ENCODE results near the gene GNG7. TPM values are rescaled to one million over a fixed set of nuclear protein-coding genes. Genes with fewer than 3 reads are reported as not detected.
"Not testable (repeated sequence)": the region's sequence is repeated elsewhere in the genome, so short reads cannot be mapped to it uniquely, and the experiment has no call there.

The GNG7 gene
- total RNA-seq, 2 experiments from 2014 or later, result 0.29 to 0.34 TPM

- ChIA-PET CTCF (interaction anchor here (0.6 kb wide), 1 partner anchor 288 kb away, joined by 3 read pairs; the partner anchor contains the start of gene TIMM13), POLR2A (no interaction called here)
These were observed 13.2 kb upstream of the GNG7 start for GRCh38 chr19:2715470-2716274.

DNA sequence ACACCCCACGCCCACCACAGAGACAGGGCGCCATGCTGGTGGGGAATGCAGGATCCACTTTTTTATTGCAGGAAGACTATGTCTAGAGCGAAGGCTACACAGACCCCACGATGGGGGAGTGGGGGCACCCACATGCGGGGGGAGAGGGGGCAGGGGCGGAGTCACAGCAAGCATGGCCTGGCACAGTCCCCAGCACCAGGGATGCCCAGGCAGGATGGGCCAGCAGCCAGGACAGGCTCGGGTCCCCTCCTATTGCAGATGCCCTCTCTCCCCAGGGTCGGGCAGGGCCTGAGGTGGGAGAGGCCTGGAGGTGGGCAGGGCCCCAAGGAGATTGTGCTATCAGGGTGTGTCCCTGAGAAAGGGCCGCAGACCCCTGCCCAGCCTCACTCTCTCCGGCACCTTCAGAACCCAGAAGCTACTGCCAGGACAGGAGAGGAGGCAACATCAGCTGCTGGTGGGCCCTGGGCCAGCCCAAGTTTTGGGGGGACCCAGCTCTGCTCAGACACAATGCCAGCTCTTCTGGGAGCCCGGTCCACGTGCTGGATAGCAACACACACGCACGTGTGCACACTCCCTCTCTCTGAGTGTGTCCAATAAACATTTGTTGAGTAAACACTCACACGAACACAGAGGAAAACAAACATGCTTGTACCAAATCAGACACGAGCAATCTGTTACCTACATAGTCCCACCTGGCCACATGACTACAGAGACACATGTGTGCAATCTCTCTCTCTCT is 12.2 kb upstream of the GNG7 start:
- POLR2A ChIA-PET, result no interaction called here

DNA sequence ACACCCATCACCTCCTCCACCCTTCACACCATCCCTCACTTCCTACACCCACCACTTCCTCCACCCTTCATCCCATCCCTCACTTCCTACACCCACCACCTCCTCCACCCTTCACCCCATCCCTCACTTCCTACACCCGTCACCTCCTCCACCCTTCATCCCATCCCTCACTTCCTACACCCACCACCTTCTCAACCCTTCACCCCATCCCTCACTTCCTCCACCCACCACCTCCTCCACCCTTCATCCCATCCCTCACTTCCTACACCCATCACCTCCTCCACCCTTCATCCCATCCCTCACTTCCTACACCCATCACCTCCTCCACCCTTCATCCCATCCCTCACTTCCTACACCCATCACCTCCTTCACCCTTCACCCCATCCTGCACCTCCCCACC is 11.6 kb upstream of the GNG7 start:
- CTCF ChIA-PET, result not testable (repeated sequence)

More for the DNA sequence above, 12.2 kb upstream of the GNG7 start:
- CTCF ChIA-PET, result interaction anchor here (0.6 kb wide), 1 partner anchor 287 kb away, joined by 3 read pairs; the partner anchor contains the start of gene TIMM13

DNA sequence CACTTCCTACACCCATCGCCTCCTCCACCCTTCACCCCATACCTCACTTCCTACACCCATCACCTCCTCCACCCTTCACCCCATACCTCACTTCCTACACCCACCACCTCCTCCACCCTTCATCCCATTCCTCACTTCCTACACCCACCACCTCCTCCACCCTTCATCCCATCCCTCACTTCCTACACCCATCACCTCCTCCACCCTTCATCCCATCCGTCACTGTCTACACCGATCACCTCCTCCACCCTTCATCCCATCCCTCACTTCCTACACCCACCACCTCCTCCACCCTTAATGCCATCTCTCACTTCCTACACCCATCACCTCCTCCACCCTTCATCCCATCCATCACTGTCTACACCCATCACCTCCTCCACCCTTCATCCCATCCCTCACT is 10.7 kb upstream of the GNG7 start:
- POLR2A ChIA-PET, CTCF ChIA-PET: not testable (repeated sequence)

More for the DNA sequence above, 11.6 kb upstream of the GNG7 start:
- POLR2A ChIA-PET, result not testable (repeated sequence)

DNA sequence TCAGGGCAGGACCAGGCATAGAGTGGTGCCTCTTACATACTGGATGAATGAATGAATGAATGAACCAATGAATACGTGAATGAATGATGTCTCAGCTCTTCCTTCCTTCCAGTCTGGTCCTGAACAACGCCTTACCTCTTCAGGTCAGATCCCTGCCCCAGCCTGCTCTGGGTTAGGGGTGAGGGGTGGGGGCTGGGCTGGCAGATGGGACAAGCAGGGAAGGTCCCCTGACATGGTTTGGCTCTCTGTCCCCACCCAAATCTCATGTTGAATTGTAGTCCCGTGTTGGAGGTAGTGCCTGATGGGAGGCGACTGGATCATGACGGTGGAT is 9.3 kb upstream of the GNG7 start:
- CTCF ChIA-PET, result no interaction called here
- POLR2A ChIA-PET, result no interaction called here

DNA sequence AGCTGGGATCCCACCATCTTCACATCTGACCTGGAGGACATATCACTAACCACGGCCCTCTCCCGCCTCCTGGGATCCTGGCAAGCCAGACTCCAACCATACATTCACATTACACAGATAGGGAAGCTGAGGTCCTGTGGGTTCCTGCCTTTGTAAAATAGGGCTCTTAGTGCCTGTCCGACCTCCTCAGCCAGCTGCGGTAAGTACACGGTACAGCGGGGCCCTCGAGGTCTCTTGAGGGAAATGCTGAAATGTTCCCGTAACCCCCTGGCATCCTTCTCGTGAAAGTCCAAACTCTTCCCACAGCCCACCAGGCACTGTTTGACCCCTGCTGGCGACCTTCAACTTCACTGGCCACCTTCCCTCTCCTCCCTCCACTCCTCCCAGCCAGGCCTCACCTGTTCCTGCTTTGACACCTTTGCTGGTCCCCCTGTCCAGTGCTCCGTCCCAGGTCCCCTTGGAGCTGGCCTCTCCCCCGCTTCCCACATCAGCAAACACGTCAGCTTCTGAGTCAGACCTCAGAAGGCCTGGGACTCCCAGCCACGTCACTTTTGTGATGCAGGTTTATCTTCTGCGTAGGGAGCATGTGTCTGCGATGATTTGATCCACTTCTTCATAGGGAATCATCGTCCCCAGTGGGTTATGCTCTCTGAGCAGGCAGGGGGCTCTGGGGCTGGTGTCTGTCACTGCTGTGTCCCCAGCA is 8.8 kb upstream of the GNG7 start:
- CTCF ChIA-PET, result no interaction called here
- POLR2A ChIA-PET, result no interaction called here

- ChIA-PET POLR2A (no interaction called here), CTCF (no interaction called here)
These were observed 3.8 kb upstream of the GNG7 start for GRCh38 chr19:2706251-2706650.

DNA sequence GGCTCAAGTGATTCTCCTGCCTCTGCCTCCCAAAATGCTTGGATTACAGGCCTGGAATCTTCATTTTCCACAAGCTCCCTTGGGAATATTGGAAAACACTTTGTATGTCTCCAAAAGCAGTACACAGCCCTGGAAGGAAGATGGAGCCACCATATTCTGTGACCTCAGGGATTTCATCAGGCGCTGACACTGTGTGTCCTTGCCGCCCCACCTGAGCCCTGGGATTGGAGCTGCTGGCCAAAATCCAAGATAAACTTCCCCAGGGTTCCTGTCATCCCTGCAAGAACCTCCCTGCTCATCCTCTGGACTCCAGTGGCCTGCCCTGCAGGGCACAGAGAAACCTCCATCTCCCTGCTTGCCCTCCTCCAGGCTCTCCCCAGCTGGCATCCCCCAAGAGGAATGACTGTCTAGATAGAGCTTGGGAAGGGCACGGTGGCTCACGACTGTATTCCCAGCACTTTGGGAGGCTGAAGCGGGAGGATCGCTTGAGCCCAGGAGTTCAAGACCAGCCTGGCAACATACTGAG is 1.3 kb upstream of the GNG7 start:
- CTCF ChIA-PET, result interaction anchor here (0.6 to 1.5 kb wide), 2 partner anchors 41 to 259 kb away, joined by 3 to 4 read pairs; no protein-coding TSS in a partner anchor
- POLR2A ChIA-PET, result interaction anchor here (0.5 kb wide), 1 partner anchor 651 kb away, joined by 4 read pairs; no protein-coding TSS in a partner anchor

DNA sequence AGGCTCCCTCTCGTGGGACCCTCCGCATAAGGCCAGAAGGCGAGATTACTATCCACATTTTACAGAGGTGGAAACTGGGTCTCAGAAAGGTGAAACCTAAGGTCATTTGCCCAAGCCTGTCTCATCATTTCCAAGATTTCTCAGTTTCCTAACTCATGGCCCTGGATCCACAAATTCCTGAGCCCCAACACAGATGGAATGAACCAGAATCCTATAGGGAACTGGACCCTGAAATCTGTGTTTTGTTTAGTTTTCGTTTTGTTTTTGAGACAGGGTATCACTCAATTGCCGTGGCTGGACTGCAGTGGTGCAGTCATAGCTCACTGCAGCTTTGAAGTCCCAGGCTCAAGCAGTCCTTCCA is 563 bp upstream of the GNG7 start:
- CTCF ChIA-PET, result interaction anchor here (0.6 to 1.5 kb wide), 2 partner anchors 41 to 260 kb away, joined by 3 to 4 read pairs; no protein-coding TSS in a partner anchor

GRCh38 chr19:2701361-2702169 is 929 bp downstream of the GNG7 start:
- ChIA-PET POLR2A (no interaction called here), CTCF (interaction anchor here (0.5 to 1.2 kb wide), 2 partner anchors 53 to 242 kb away, joined by 6 to 7 read pairs; no protein-coding TSS in a partner anchor)

More for the DNA sequence above, 563 bp upstream of the GNG7 start:
- POLR2A ChIA-PET, result interaction anchor here (0.5 kb wide), 1 partner anchor 650 kb away, joined by 4 read pairs; no protein-coding TSS in a partner anchor

GRCh38 chr19:2700660-2701360 is 1.7 kb downstream of the GNG7 start:
- ChIA-PET POLR2A (no interaction called here), CTCF (interaction anchor here (0.5 to 1.2 kb wide), 3 partner anchors 52 to 242 kb away, joined by 3 to 7 read pairs (median 6); no protein-coding TSS in a partner anchor)

DNA sequence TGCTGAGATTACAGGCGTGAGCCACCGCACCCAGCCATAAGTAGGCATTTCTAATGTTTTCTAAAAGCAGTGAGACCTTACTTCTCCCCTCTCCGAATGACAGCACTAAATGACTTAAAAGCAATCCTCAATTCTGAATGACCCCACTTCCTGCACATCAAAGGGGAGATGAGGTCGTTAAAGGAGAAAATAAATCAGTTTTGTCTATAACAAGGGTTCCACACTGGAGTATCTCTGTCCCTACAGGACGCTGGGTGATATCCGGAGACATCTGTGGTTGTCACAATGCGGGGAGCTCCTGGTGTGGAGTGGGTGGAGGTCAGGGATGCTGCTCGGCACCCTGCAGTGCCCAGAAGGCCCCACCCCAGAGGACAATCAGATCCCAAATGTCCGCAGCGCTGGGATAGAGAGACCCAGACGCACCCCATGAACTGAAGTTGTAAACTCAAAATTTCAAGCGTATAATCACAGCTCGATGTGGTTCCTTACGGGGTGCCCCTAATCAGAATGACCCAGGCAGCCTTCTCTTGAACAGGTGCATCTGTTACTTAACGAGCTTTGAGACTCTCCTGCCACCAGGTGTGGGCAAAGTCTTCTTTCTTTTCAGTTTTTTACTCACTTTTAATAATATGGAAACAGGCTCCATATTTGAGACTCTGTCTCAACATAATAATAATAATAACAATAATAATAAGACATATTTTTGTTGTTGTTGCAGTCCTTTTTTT is 2.9 kb downstream of the GNG7 start:
- ChIA-PET CTCF (interaction anchor here (0.7 to 0.8 kb wide), 2 partner anchors 50 to 51 kb away, joined by 3 read pairs; no protein-coding TSS in a partner anchor), POLR2A (no interaction called here)

DNA sequence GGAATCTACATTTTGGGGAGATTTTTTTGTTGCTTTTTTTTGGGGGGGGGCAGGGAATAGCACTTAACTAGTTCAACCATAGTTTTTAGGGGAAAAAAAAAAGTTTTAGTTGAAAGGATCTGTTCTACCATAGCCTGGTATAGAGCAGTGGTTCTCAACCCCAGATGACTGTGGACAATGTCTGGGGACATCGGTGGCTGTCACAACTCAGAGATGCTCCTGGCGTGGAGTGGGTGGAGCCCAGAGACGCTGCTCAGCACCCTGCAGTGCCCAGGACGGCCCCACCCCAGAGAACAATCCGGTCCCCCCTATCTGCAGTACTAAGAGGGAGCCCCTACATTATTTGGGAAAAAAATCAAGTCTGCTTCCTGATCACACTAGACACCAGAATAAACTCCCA is 8.3 kb downstream of the GNG7 start:
- CTCF ChIA-PET, result no interaction called here
- POLR2A ChIA-PET, result no interaction called here

GRCh38 chr19:2693492-2694160 is 8.9 kb downstream of the GNG7 start:
- ChIA-PET CTCF (no interaction called here), POLR2A (no interaction called here)

DNA sequence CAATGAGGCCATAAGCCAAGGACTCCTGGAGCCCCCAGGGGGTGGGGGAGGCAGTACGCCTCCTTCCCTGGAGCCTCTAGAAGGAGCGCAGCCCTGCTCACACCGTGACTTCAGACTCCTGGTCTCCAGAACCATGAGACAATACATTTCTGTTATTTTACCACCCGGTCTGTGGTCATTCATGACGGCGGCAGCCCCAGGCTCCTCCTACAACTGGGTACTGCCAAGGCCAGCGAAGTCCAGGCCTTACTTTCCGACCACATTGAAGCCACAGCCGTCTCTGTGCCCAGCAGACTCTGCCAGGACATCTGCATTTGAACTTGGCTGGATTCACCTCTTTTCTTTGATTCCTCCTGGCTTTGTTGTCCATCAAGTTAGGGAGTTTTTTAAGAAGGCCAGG is 10.5 kb downstream of the GNG7 start:
- CTCF ChIA-PET, result interaction anchor here (0.7 kb wide), 1 partner anchor 174 kb away, joined by 4 read pairs; no protein-coding TSS in a partner anchor
- POLR2A ChIA-PET, result no interaction called here

DNA sequence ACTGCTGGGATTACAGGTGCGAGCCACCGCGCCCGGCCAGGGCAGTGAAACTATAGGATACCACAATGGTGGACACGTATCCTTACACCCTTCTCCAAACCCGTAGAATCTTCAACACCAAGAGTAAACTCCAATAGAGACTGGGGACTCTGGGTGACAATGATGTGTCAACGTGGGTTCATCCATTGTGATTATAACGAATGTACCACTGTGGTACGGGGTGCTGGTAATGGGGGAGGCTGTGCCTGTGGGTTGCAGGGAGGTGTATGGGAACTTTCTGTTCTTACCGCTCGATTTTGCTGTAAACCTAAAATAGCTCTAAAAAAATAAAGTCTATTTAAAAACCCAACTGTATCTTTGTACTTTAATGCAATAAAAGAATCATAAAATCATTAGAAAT is 11.6 kb downstream of the GNG7 start:
- CTCF ChIA-PET, result no interaction called here
- POLR2A ChIA-PET, result no interaction called here

DNA sequence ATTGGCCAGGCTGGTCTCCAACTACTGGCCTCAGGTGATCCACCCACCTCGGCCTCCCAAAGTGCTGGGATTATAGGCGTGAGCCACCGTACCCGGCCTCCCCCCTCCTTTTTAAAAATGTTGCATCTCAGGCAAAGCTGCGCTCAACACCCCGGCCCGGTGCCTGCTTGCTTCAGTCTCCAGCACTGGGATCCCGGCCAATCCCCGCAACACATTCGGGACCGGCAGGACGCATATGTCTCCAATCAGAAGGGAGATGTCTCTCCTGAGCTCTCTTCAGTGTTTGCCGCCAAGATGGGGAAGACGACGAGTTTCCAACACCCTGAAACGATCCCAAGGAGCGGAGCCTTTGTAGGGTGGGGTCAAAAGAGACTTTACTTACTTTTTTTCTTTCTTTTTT is 16.1 kb downstream of the GNG7 start:
- ChIA-PET POLR2A (no interaction called here), CTCF (interaction anchor here (0.8 kb wide), 1 partner anchor 38 kb away, joined by 3 read pairs; no protein-coding TSS in a partner anchor)

Measured in activated CD8-positive, alpha-beta memory T cell treated with anti-CD3 and anti-CD28 coated beads for 36 hours (primary cell).